HEK293 (cell line): ENCODE measurements around the gene LUC7L2.
A peak's percentile ranks its signal among the peaks of the same experiment; 100 is the strongest.

ENCODE experiments used
- CTCF ChIA-PET: fragments of 350-600 bp; formaldehyde crosslinking; extraction: SDS; loops from one replicate; lab custom pipeline; 2021; ENCODE audit warnings: antibody characterized with exemption; lab: Yijun Ruan, JAX
- POLR2A ChIA-PET: fragments of 300-600 bp; formaldehyde crosslinking; extraction: SDS; loops from one replicate; lab custom pipeline; 2020; ENCODE audit warnings: antibody characterized with exemption, inconsistent platforms; lab: Yijun Ruan, JAX
- H3K27ac ChIP-seq: fragments of 200-500 bp; sonication (Bioruptor generic); 2 replicates; pipeline ENCODE4 v1.5.1; 2014; ENCODE audit warnings: low read depth, low read length, control low read depth, inconsistent platforms; ENCODE audit errors: extremely low read depth
- H3K36me3 ChIP-seq, 2 experiments: fragments of 200-500 bp in 1 of 2; sonication (Bioruptor generic) in 1 of 2; 1 replicate in 1 of 2; 2 replicates in 1 of 2; pipeline ENCODE4 v1.5.1; 2014 to 2017; ENCODE audit warnings: inconsistent platforms in 2 of 2, low read length in 2 of 2; ENCODE audit not compliant: control insufficient read depth in 2 of 2, insufficient read depth in 1 of 2
- H3K4me1 ChIP-seq: fragments of 200-500 bp; sonication (Bioruptor generic); 2 replicates; pipeline ENCODE4 v1.5.1; 2014; ENCODE audit warnings: mild to moderate bottlenecking, low read length, inconsistent platforms; ENCODE audit not compliant: control insufficient read depth, insufficient read depth
- H3K4me3 ChIP-seq: 2 replicates; pipeline ENCODE4 v1.5.1; 2011; ENCODE audit warnings: low read depth, mild to moderate bottlenecking, control low read depth, low read length, moderate library complexity
- H3K9me3 ChIP-seq: fragments of 200-500 bp; sonication (Bioruptor generic); 2 replicates; pipeline ENCODE4 v1.5.1; 2014; ENCODE audit warnings: low read depth, low read length, inconsistent platforms; ENCODE audit not compliant: control insufficient read depth, insufficient read depth
- HOXD13 ChIP-seq: sonication (generic); formaldehyde crosslinking; IDR thresholded peaks from 2 replicates; pipeline ENCODE4 v1.8.0; 2022; ENCODE audit warnings: missing genetic modification reagents, borderline replicate concordance
- KLF16 ChIP-seq: fragments of 450-650 bp; formaldehyde crosslinking; IDR thresholded peaks from 2 replicates; pipeline ENCODE4 v1.5.1; 2017; ENCODE audit warnings: missing biosample characterization, missing genetic modification characterization
- KLF7 ChIP-seq: fragments of 450-650 bp; formaldehyde crosslinking; IDR thresholded peaks from 2 replicates; pipeline ENCODE4 v1.5.1; 2016; ENCODE audit warnings: missing biosample characterization, missing genetic modification characterization, borderline replicate concordance
- KLF9 ChIP-seq: fragments of 450-650 bp; formaldehyde crosslinking; IDR thresholded peaks from 2 replicates; pipeline ENCODE4 v1.5.1; 2016; ENCODE audit warnings: missing biosample characterization, missing genetic modification characterization, low read depth
- MZF1 ChIP-seq: fragments of 450-650 bp; formaldehyde crosslinking; IDR thresholded peaks from 2 replicates; pipeline ENCODE4 v1.5.1; 2017; ENCODE audit warnings: missing biosample characterization, missing genetic modification characterization, borderline replicate concordance
- OSR2 ChIP-seq: fragments of 450-650 bp; formaldehyde crosslinking; IDR thresholded peaks from 2 replicates; pipeline ENCODE4 v1.5.1; 2016; ENCODE audit warnings: missing biosample characterization, missing genetic modification characterization
- PATZ1 ChIP-seq: fragments of 450-650 bp; formaldehyde crosslinking; IDR thresholded peaks from 2 replicates; pipeline ENCODE4 v1.5.1; 2016; ENCODE audit warnings: missing biosample characterization, missing genetic modification characterization
- PRDM6 ChIP-seq: fragments of 450-650 bp; formaldehyde crosslinking; IDR thresholded peaks from 2 replicates; pipeline ENCODE4 v1.5.1; 2017; ENCODE audit warnings: missing biosample characterization, missing genetic modification characterization
- SALL2 ChIP-seq: fragments of 450-650 bp; formaldehyde crosslinking; IDR thresholded peaks from 2 replicates; pipeline ENCODE4 v1.5.0; 2017; ENCODE audit warnings: missing biosample characterization, mild to moderate bottlenecking, missing genetic modification characterization, borderline replicate concordance
- SCRT2 ChIP-seq: fragments of 450-650 bp; formaldehyde crosslinking; IDR thresholded peaks from 2 replicates; pipeline ENCODE4 v1.5.1; 2016; ENCODE audit warnings: missing biosample characterization, missing genetic modification characterization
- ZBTB1 ChIP-seq: fragments of 450-650 bp; formaldehyde crosslinking; IDR thresholded peaks from 2 replicates; pipeline ENCODE4 v1.5.1; 2016; ENCODE audit warnings: missing biosample characterization, missing genetic modification characterization
- ZBTB20 ChIP-seq: fragments of 450-650 bp; formaldehyde crosslinking; IDR thresholded peaks from 2 replicates; pipeline ENCODE4 v1.5.1; 2016; ENCODE audit warnings: missing biosample characterization, missing genetic modification characterization
- ZBTB44 ChIP-seq: fragments of 450-650 bp; IDR thresholded peaks from 2 replicates; pipeline ENCODE4 v1.5.1; 2018; ENCODE audit warnings: missing biosample characterization, mild to moderate bottlenecking, missing genetic modification characterization
- ZBTB48 ChIP-seq: fragments of 450-650 bp; formaldehyde crosslinking; IDR thresholded peaks from 2 replicates; pipeline ENCODE4 v1.5.1; 2016; ENCODE audit warnings: missing biosample characterization, missing genetic modification characterization
- ZBTB49 ChIP-seq: fragments of 450-650 bp; formaldehyde crosslinking; IDR thresholded peaks from 2 replicates; pipeline ENCODE4 v1.5.1; 2016; ENCODE audit warnings: missing biosample characterization, missing genetic modification characterization, low read depth
- ZFP37 ChIP-seq: fragments of 450-650 bp; formaldehyde crosslinking; IDR thresholded peaks from 2 replicates; pipeline ENCODE4 v1.5.1; 2016; ENCODE audit warnings: missing biosample characterization, missing genetic modification characterization
- ZNF121 ChIP-seq: fragments of 450-650 bp; formaldehyde crosslinking; IDR thresholded peaks from 2 replicates; pipeline ENCODE4 v1.5.1; 2016; ENCODE audit warnings: missing biosample characterization, missing genetic modification characterization
- ZNF138 ChIP-seq: fragments of 450-650 bp; formaldehyde crosslinking; IDR thresholded peaks from 2 replicates; pipeline ENCODE4 v1.5.1; 2016; ENCODE audit warnings: missing biosample characterization, missing genetic modification characterization, borderline replicate concordance
- ZNF16 ChIP-seq: fragments of 450-650 bp; formaldehyde crosslinking; IDR thresholded peaks from 2 replicates; pipeline ENCODE4 v1.5.1; 2016; ENCODE audit warnings: low read depth, missing biosample characterization, missing genetic modification characterization
- ZNF184 ChIP-seq: fragments of 450-650 bp; IDR thresholded peaks from 2 replicates; pipeline ENCODE4 v1.5.1; 2018; ENCODE audit warnings: missing biosample characterization, mild to moderate bottlenecking, missing genetic modification characterization
- ZNF19 ChIP-seq: fragments of 450-650 bp; formaldehyde crosslinking; IDR thresholded peaks from 2 replicates; pipeline ENCODE4; 2016; ENCODE audit warnings: missing biosample characterization, missing genetic modification characterization, low read depth
- ZNF221 ChIP-seq: fragments of 450-650 bp; formaldehyde crosslinking; IDR thresholded peaks from 2 replicates; pipeline ENCODE4 v1.5.1; 2017; ENCODE audit warnings: missing biosample characterization, missing genetic modification characterization, borderline replicate concordance
- ZNF394 ChIP-seq: fragments of 450-650 bp; formaldehyde crosslinking; IDR thresholded peaks from 2 replicates; pipeline ENCODE4 v1.5.1; 2016; ENCODE audit warnings: missing biosample characterization, missing genetic modification characterization, mild to moderate bottlenecking, moderate library complexity, borderline replicate concordance
- ZNF398 ChIP-seq: fragments of 450-650 bp; formaldehyde crosslinking; IDR thresholded peaks from 2 replicates; pipeline ENCODE4 v1.5.1; 2017; ENCODE audit warnings: missing biosample characterization, missing genetic modification characterization
- ZNF571 ChIP-seq: fragments of 450-650 bp; formaldehyde crosslinking; IDR thresholded peaks from 2 replicates; pipeline ENCODE4 v1.5.0; 2017; ENCODE audit warnings: missing biosample characterization, missing genetic modification characterization
- ZNF580 ChIP-seq: fragments of 450-650 bp; formaldehyde crosslinking; IDR thresholded peaks from 2 replicates; pipeline ENCODE4 v1.5.1; 2016; ENCODE audit warnings: missing biosample characterization, missing genetic modification characterization
- ZNF596 ChIP-seq: fragments of 450-650 bp; IDR thresholded peaks from 2 replicates; pipeline ENCODE4 v1.5.0; 2018; ENCODE audit warnings: missing biosample characterization, mild to moderate bottlenecking, missing genetic modification characterization, moderate library complexity
- ZNF701 ChIP-seq: fragments of 450-650 bp; formaldehyde crosslinking; IDR thresholded peaks from 2 replicates; pipeline ENCODE4 v1.5.1; 2016; ENCODE audit warnings: missing biosample characterization, missing genetic modification characterization
- ZNF777 ChIP-seq: fragments of 450-650 bp; formaldehyde crosslinking; IDR thresholded peaks from 2 replicates; pipeline ENCODE4 v1.5.1; 2017; ENCODE audit warnings: missing biosample characterization, missing genetic modification characterization, borderline replicate concordance

The LUC7L2 gene

GRCh38 chr7:139362302-139362701 is 2.6 kb downstream of the LUC7L2 start:
- Histone ChIP-seq H3K9me3 (no peaks in the 10 kb centered on the region), H3K27ac (no peak overlapping the region), H3K4me1 (peaks cover 7% of the 10 kb centered on the region; the same call in 1 of the 2 replicates), H3K36me3 (peaks cover 0 to 35% of the 10 kb centered on the region in 2 experiments; a peak in 1 of 3 replicates), H3K4me3 (no peak overlapping the region; the same call in 1 of the 2 replicates)
- POLR2A ChIA-PET = interaction anchor here (0.7 kb wide), 1 partner anchor 53 kb away, joined by 3 read pairs; no protein-coding TSS in a partner anchor
- CTCF ChIA-PET = interaction anchor here (0.7 kb wide), 1 partner anchor 22 kb away, joined by 3 read pairs; no protein-coding TSS in a partner anchor
- TF ChIP-seq ZFP37 (tag by site-specific recombination) (no peak), OSR2 (tag by site-specific recombination) (no peak), ZNF777 (tag by site-specific recombination) (no peak), KLF7 (tag by site-specific recombination) (no peak), KLF9 (tag by site-specific recombination) (no peak), ZNF596 (tag by site-specific recombination) (no peak), ZNF121 (no peak), ZBTB48 (tag by site-specific recombination) (peak; percentile 60; the same call in 1 of the 2 replicates), MZF1 (peak; percentile 99; the same call in 1 of the 2 replicates), ZNF138 (tag by site-specific recombination) (no peak), ZNF221 (tag by site-specific recombination) (no peak), ZNF16 (tag by site-specific recombination) (no peak), PATZ1 (tag by site-specific recombination) (0 out of 2 replicates have a peak, but pooled peaks have one; percentile 19), ZNF394 (no peak), ZBTB49 (tag by site-specific recombination) (no peak), ZNF701 (tag by site-specific recombination) (no peak), PRDM6 (tag by site-specific recombination) (no peak), ZNF398 (tag by site-specific recombination) (no peak), ZNF580 (0 out of 2 replicates have a peak, but pooled peaks have one; percentile 54), ZNF184 (tag by site-specific recombination) (no peak), SCRT2 (no peak), SALL2 (tag by site-specific recombination) (no peak), ZBTB20 (tag by site-specific recombination) (no peak), KLF16 (no peak), HOXD13 (CRISPR knock-in tag) (no peak), ZBTB44 (tag by site-specific recombination) (no peak), ZNF19 (tag by site-specific recombination) (no peak), ZBTB1 (tag by site-specific recombination) (no peak), ZNF571 (no peak)
